Measurements from ENCODE around the gene C1orf116. TPM values are rescaled to one million over a fixed set of nuclear protein-coding genes. Genes with fewer than 3 reads are reported as not detected.

The C1orf116 gene
- polyA plus RNA-seq, 1 donor from 2014 or later, result not detected

DNA sequence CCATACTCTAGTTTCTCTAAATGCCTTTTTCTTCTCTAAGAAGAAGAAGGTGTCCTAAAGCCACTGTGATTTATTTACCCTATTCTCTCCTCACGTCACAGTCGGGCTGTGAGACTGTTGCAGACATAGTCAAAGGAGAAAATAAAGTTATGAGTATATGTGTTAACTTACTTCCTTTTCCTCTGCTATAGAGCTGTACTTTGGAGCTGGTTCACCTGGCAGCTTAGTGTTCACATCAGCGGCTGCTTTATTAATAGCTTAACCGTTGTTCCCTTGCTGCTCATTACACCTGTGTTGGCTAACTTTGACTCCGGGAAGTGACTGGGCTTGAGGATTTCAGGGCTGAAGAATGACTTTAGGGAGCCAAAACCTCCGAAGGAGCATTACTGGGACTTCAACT, 24.1 kb upstream of the C1orf116 start:
- H3F3A ChIP-seq (ENCODE audit: insufficient read depth, low read length, poor library complexity, severe bottlenecking), result no peaks in the 10 kb centered on the region
- no peaks in the 10 kb centered on the region for H3K79me2 ChIP-seq (replicated peaks; ENCODE audit: insufficient read depth, low read length)
- no peaks in the 10 kb centered on the region for H3K9me3 ChIP-seq (ENCODE audit: low read length)
- no peaks in the 10 kb centered on the region for H3K36me3 ChIP-seq (ENCODE audit: insufficient read depth, low read length)
- H2AFZ ChIP-seq (ENCODE audit: low read depth, low read length), result no peak overlapping the region
- no peak overlapping the region for H3K4me3 ChIP-seq (ENCODE audit: low read length)
- no peak for TF ChIP-seq POLR2AphosphoS5 (IDR thresholded peaks at IDR 0.05)
- no peaks in the 10 kb centered on the region for H3K9me2 ChIP-seq (ENCODE audit: insufficient read depth, low read length)
- no peak overlapping the region for H3K27ac ChIP-seq (ENCODE audit: low read length)
- H4K20me1 ChIP-seq (ENCODE audit: insufficient read depth), result no peaks in the 10 kb centered on the region
- no peaks in the 10 kb centered on the region for H3K27me3 ChIP-seq (ENCODE audit: insufficient read depth, low read depth, low read length)
- no peak overlapping the region for H3K4me2 ChIP-seq (ENCODE audit: low read length)
- no peak overlapping the region for H3K9ac ChIP-seq (ENCODE audit: low read length)

DNA sequence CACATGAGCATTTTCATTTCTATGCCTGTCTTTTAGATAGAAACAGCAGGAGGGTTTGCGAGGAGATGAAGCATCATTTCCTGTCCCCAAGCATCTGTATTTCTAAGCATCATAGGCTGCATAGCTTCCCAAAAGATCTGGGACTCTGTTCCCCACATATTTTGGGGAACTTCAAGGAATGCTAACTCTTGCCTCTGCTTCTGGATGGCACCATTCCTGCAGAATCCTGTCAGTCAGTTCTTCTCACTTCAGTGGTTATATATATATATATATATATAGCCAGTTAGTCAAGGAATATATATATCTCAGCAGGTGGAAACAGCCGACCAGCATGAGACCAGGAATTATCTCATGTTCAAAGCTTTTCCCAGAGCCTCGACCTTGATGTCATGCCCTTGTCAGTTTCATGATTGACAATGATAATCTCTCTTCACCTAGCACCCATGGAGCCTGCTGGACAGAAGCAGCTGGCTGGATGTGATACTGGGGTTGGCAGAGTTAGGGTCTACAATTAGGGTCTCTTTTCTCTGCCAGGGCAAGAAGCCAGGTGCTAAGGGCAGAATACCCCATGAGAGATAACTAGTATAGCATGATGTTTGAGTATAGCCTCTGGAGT, 22.9 kb upstream of the C1orf116 start:
- Histone ChIP-seq H3K4me3 (ENCODE audit: low read length) (no peak overlapping the region), H3K27ac (ENCODE audit: low read length) (no peak overlapping the region), H3K79me2 (replicated peaks; ENCODE audit: insufficient read depth, low read length) (no peaks in the 10 kb centered on the region), H2AFZ (ENCODE audit: low read depth, low read length) (no peak overlapping the region), H4K20me1 (ENCODE audit: insufficient read depth) (no peaks in the 10 kb centered on the region), H3K36me3 (ENCODE audit: insufficient read depth, low read length) (no peaks in the 10 kb centered on the region), H3K9me3 (ENCODE audit: low read length) (no peaks in the 10 kb centered on the region), H3K27me3 (ENCODE audit: insufficient read depth, low read depth, low read length) (no peaks in the 10 kb centered on the region), H3K9ac (ENCODE audit: low read length) (no peak overlapping the region), H3K9me2 (ENCODE audit: insufficient read depth, low read length) (no peaks in the 10 kb centered on the region), H3F3A (ENCODE audit: insufficient read depth, low read length, poor library complexity, severe bottlenecking) (no peaks in the 10 kb centered on the region), H3K4me2 (ENCODE audit: low read length) (no peak overlapping the region)
- TF ChIP-seq POLR2AphosphoS5 (IDR thresholded peaks at IDR 0.05) (no peak), EP300 (conservative IDR thresholded peaks at IDR 0.05; ENCODE audit: poor library complexity, severe bottlenecking) (no peak), SMC3 (conservative IDR thresholded peaks at IDR 0.05; ENCODE audit: poor library complexity) (no peak), TAF1 (IDR thresholded peaks at IDR 0.05; ENCODE audit: low read depth) (no peak), CTCF (IDR thresholded peaks at IDR 0.05; ENCODE audit: poor library complexity, severe bottlenecking) (no peak), RAD21 (conservative IDR thresholded peaks at IDR 0.05) (no peak), MXI1 (conservative IDR thresholded peaks at IDR 0.05; ENCODE audit: poor library complexity, severe bottlenecking) (no peak), EZH2 (IDR thresholded peaks at IDR 0.05; ENCODE audit: borderline replicate concordance, insufficient read depth, low read length, poor library complexity, severe bottlenecking) (no peak)
- TF ChIP-seq, protein P1, sequence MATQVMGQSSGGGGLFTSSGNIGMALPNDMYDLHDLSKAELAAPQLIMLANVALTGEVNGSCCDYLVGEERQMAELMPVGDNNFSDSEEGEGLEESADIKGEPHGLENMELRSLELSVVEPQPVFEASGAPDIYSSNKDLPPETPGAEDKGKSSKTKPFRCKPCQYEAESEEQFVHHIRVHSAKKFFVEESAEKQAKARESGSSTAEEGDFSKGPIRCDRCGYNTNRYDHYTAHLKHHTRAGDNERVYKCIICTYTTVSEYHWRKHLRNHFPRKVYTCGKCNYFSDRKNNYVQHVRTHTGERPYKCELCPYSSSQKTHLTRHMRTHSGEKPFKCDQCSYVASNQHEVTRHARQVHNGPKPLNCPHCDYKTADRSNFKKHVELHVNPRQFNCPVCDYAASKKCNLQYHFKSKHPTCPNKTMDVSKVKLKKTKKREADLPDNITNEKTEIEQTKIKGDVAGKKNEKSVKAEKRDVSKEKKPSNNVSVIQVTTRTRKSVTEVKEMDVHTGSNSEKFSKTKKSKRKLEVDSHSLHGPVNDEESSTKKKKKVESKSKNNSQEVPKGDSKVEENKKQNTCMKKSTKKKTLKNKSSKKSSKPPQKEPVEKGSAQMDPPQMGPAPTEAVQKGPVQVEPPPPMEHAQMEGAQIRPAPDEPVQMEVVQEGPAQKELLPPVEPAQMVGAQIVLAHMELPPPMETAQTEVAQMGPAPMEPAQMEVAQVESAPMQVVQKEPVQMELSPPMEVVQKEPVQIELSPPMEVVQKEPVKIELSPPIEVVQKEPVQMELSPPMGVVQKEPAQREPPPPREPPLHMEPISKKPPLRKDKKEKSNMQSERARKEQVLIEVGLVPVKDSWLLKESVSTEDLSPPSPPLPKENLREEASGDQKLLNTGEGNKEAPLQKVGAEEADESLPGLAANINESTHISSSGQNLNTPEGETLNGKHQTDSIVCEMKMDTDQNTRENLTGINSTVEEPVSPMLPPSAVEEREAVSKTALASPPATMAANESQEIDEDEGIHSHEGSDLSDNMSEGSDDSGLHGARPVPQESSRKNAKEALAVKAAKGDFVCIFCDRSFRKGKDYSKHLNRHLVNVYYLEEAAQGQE (IDR thresholded peaks at IDR 0.05; ENCODE audit: borderline replicate concordance), result no peak

Measured in neural cell (in vitro differentiated cells).